WTC11 (cell line): ENCODE measurements around the gene CGB8. TPM values are rescaled to one million over a fixed set of nuclear protein-coding genes. Genes with fewer than 3 reads are reported as not detected.
"Not testable (repeated sequence)": the region's sequence is repeated elsewhere in the genome, so short reads cannot be mapped to it uniquely, and the experiment has no call there.

Source experiments
- ATAC-seq: fragments of 200-7000 bp; cut with Tn5 transposase; 2 replicates; pipeline ENCODE4 v1.10.0; 2021; ENCODE audit warnings: mild to moderate bottlenecking, moderate library complexity
- CTCF ChIA-PET: fragments of 300-600 bp; sonication (Branson Sonifier 250); formaldehyde crosslinking; loops from one replicate; lab custom pipeline; 2021; ENCODE audit warnings: antibody characterized with exemption; lab: Charles Lee
- POLR2A ChIA-PET: fragments of 350-600 bp; sonication (Branson Sonifier 250); formaldehyde crosslinking; loops from one replicate; lab custom pipeline; 2021; ENCODE audit warnings: antibody characterized with exemption; lab: Charles Lee
- DNase-seq: peaks from one replicate; pipeline ENCODE4 v3.0.0; 2021; ENCODE audit warnings: low spot score
- H3K27ac Mint-ChIP-seq: 2 replicates; pipeline ENCODE4 v1.8.0; 2021; ENCODE audit warnings: mixed read lengths
- H3K27me3 Mint-ChIP-seq: 2 replicates; pipeline ENCODE4 v1.8.0; 2021; ENCODE audit warnings: low read depth, mild to moderate bottlenecking, moderate library complexity, mixed read lengths
- H3K36me3 Mint-ChIP-seq: 2 replicates; pipeline ENCODE4 v1.8.0; 2021; ENCODE audit warnings: mixed read lengths
- H3K4me1 Mint-ChIP-seq: 2 replicates; pipeline ENCODE4 v1.8.0; 2022; ENCODE audit warnings: mixed read lengths
- H3K4me3 Mint-ChIP-seq: 2 replicates; pipeline ENCODE4 v1.8.0; 2021; ENCODE audit warnings: mild to moderate bottlenecking, moderate library complexity, mixed read lengths
- H3K9me3 Mint-ChIP-seq: 2 replicates; pipeline ENCODE4 v1.8.0; 2021; ENCODE audit warnings: mixed read lengths
- ATF2 ChIP-seq: sonication (generic); formaldehyde crosslinking; IDR thresholded peaks from 2 replicates; pipeline ENCODE4 v1.8.1; 2022; ENCODE audit warnings: low read depth, missing genetic modification reagents, borderline replicate concordance
- CTCF ChIP-seq: fragments of 200-600 bp; IDR thresholded peaks from 2 replicates; pipeline ENCODE4 v1.8.0; 2022; ENCODE audit warnings: antibody characterized with exemption
- ETV6 ChIP-seq: sonication (generic); formaldehyde crosslinking; IDR thresholded peaks from 2 replicates; pipeline ENCODE4 v1.8.1; 2022; ENCODE audit warnings: mild to moderate bottlenecking, missing genetic modification reagents
- IRF1 ChIP-seq: sonication (generic); formaldehyde crosslinking; IDR thresholded peaks from 2 replicates; pipeline ENCODE4 v1.8.0; 2023; ENCODE audit warnings: missing genetic modification reagents
- MAX ChIP-seq: sonication (generic); formaldehyde crosslinking; IDR thresholded peaks from 2 replicates; pipeline ENCODE4 v1.8.0; 2022; ENCODE audit warnings: mild to moderate bottlenecking, missing genetic modification reagents
- NFYB ChIP-seq: sonication (generic); formaldehyde crosslinking; conservative IDR thresholded peaks from 2 replicates; pipeline ENCODE4 v1.8.0; 2022; ENCODE audit warnings: low read depth, missing genetic modification reagents
- PRDM15 ChIP-seq: sonication (generic); formaldehyde crosslinking; IDR thresholded peaks from 2 replicates; pipeline ENCODE4 v1.8.0; 2022; ENCODE audit warnings: missing genetic modification reagents
- RELA ChIP-seq: sonication (generic); formaldehyde crosslinking; IDR thresholded peaks from 2 replicates; pipeline ENCODE4 v1.8.1; 2022; ENCODE audit warnings: missing genetic modification reagents, mild to moderate bottlenecking, borderline replicate concordance
- SP1 ChIP-seq: sonication (generic); formaldehyde crosslinking; conservative IDR thresholded peaks from 2 replicates; pipeline ENCODE4 v1.8.1; 2022; ENCODE audit warnings: missing genetic modification reagents
- TEAD1 ChIP-seq: sonication (generic); formaldehyde crosslinking; IDR thresholded peaks from 2 replicates; pipeline ENCODE4 v1.8.0; 2022; ENCODE audit warnings: mild to moderate bottlenecking, missing genetic modification reagents
- TEAD4 ChIP-seq: sonication (generic); formaldehyde crosslinking; IDR thresholded peaks from 2 replicates; pipeline ENCODE4 v1.8.0; 2022; ENCODE audit warnings: mild to moderate bottlenecking, missing genetic modification reagents
- total RNA-seq: library from RNA; stranded (reverse); gene quantifications from 3 replicates; pipeline ENCODE4 v1.2.3, GENCODE V29; 2021

Gene CGB8
- total RNA-seq, 1 experiment from 2014 or later = 0.31 TPM

- H3K9me3 Mint-ChIP-seq = no peaks in the 10 kb centered on the region
- CTCF ChIA-PET = interaction anchor here (1.2 to 1.9 kb wide), 3 partner anchors 27 to 155 kb away, joined by 3 to 23 read pairs (median 3); partner anchors contain the start of genes CGB2, GYS1 and RUVBL2
- TF ChIP-seq IRF1 (CRISPR knock-in tag) = no peak
- no peak for TF ChIP-seq TEAD1
- TF ChIP-seq, all 79 proteins: peak for 0
- DNase-seq = no peak
- peaks cover 23% of the 10 kb centered on the region for H3K4me1 Mint-ChIP-seq
- ATAC-seq = no peak
- H3K4me3 Mint-ChIP-seq = no peak overlapping the region
- peaks cover 83% of the 10 kb centered on the region for H3K27me3 Mint-ChIP-seq
- POLR2A ChIA-PET = no interaction called here
- H3K27ac Mint-ChIP-seq = no peak overlapping the region
- no peaks in the 10 kb centered on the region for H3K36me3 Mint-ChIP-seq
Measured at GRCh38 chr19:49059053-49059452, 10.1 kb upstream of the CGB8 start.

GRCh38 chr19:49058562-49058961, 9.7 kb upstream of the CGB8 start:
- ATAC-seq (no peak; the same call in 1 of the 2 replicates), DNase-seq (peak; percentile 52)
- Mint-ChIP-seq H3K9me3 (no peaks in the 10 kb centered on the region), H3K4me1 (peaks cover 18% of the 10 kb centered on the region), H3K27ac (no peak overlapping the region), H3K27me3 (peaks cover 84% of the 10 kb centered on the region), H3K4me3 (peak overlapping the region; percentile 71), H3K36me3 (no peaks in the 10 kb centered on the region)
- ChIA-PET POLR2A (no interaction called here), CTCF (interaction anchor here (0.9 to 3.5 kb wide), 6 partner anchors 27 to 155 kb away, joined by 3 to 29 read pairs (median 12); partner anchors contain the start of genes CGB2, GYS1 and RUVBL2)
- TF ChIP-seq NFYB (CRISPR knock-in tag) = peak; percentile 54
- TF ChIP-seq TEAD4 (CRISPR knock-in tag) = no peak

- peak; percentile 57 for ATAC-seq
- no peaks in the 10 kb centered on the region for H3K36me3 Mint-ChIP-seq
Measured at GRCh38 chr19:49057636-49058234, 8.8 kb upstream of the CGB8 start, which contains the start of gene CGB7. TSS of gene CGB7 (minus strand) at chr19:49057749. CDS start at chr19:49055375, 2,374 bp downstream.

GRCh38 chr19:49056902-49057596, 8.1 kb upstream of the CGB8 start:
- ATAC-seq, H3K36me3 Mint-ChIP-seq, H3K9me3 Mint-ChIP-seq, H3K27ac Mint-ChIP-seq, DNase-seq: not testable (repeated sequence)
- peak overlapping the region; percentile 71 for H3K4me3 Mint-ChIP-seq
- peaks cover 14% of the 10 kb centered on the region for H3K4me1 Mint-ChIP-seq
- H3K27me3 Mint-ChIP-seq = peaks cover 77% of the 10 kb centered on the region
- ChIA-PET CTCF (interaction anchor here (0.6 to 3.5 kb wide), 28 partner anchors 8 to 489 kb away, joined by 3 to 33 read pairs (median 4); partner anchors contain the start of genes CGB2, GYS1, HSD17B14 and KCNA7), POLR2A (interaction anchor here (0.6 to 1.2 kb wide), 4 partner anchors 10 to 208 kb away, joined by 3 to 5 read pairs (median 4); no protein-coding TSS in a partner anchor)

More at GRCh38 chr19:49057636-49058234, 8.8 kb upstream of the CGB8 start, which contains the start of gene CGB7:
- CTCF ChIA-PET = interaction anchor here (0.6 to 3.5 kb wide), 16 partner anchors 7 to 489 kb away, joined by 3 to 33 read pairs (median 6); partner anchors contain the start of genes CGB2, GYS1, KCNA7 and NTF4
- TF ChIP-seq SP1 (0 out of 2 replicates have a peak, but pooled peaks have one; percentile 43), MAX (no peak)
- TF ChIP-seq, all 79 proteins: peak for 1
- H3K9me3 Mint-ChIP-seq = no peaks in the 10 kb centered on the region
- peaks cover 81% of the 10 kb centered on the region for H3K27me3 Mint-ChIP-seq
- H3K27ac Mint-ChIP-seq = no peak within 1 kb of the TSS
- POLR2A ChIA-PET = interaction anchor here (1.1 to 1.2 kb wide), 2 partner anchors 9 to 40 kb away, joined by 3 to 4 read pairs; no protein-coding TSS in a partner anchor
- DNase-seq = peak; percentile 86
- peaks cover 14% of the 10 kb centered on the region for H3K4me1 Mint-ChIP-seq
- H3K4me3 Mint-ChIP-seq = peak within 1 kb of the TSS; percentile 71

GRCh38 chr19:49056101-49056901, 7.4 kb upstream of the CGB8 start:
- Mint-ChIP-seq H3K27me3 (peaks cover 76% of the 10 kb centered on the region), H3K4me1 (peaks cover 14% of the 10 kb centered on the region), H3K9me3 (no peaks in the 10 kb centered on the region), H3K36me3 (no peaks in the 10 kb centered on the region), H3K27ac (no peak overlapping the region), H3K4me3 (peak overlapping the region; percentile 71)
- DNase-seq (peak; percentile 76), ATAC-seq (peak; percentile 82)
- ChIA-PET POLR2A (interaction anchor here (0.6 to 0.7 kb wide), 3 partner anchors 74 to 209 kb away, joined by 4 to 5 read pairs (median 4); no protein-coding TSS in a partner anchor), CTCF (interaction anchor here (0.5 to 3.5 kb wide), 27 partner anchors 9 to 278 kb away, joined by 3 to 33 read pairs (median 4); partner anchors contain the start of genes CGB2, GYS1, HSD17B14 and KCNA7)
- peak; percentile 19; the same call in 1 of the 2 replicates for TF ChIP-seq CTCF
- no peak for TF ChIP-seq RELA (CRISPR knock-in tag)
- TF ChIP-seq PRDM15 (CRISPR knock-in tag) = no peak
- peak; percentile 54; the same call in 1 of the 2 replicates for TF ChIP-seq ETV6 (CRISPR knock-in tag)
- TF ChIP-seq ATF2 (CRISPR knock-in tag) = no peak
